ENCODE measurements around the gene COL4A1. TPM values are rescaled to one million over a fixed set of nuclear protein-coding genes. Genes with fewer than 3 reads are reported as not detected.
A peak's percentile ranks its signal among the peaks of the same experiment; 100 is the strongest.

The COL4A1 gene
- total and polyA plus RNA-seq, 2 donors from 2014 or later = 53.0 to 218 TPM

DNA sequence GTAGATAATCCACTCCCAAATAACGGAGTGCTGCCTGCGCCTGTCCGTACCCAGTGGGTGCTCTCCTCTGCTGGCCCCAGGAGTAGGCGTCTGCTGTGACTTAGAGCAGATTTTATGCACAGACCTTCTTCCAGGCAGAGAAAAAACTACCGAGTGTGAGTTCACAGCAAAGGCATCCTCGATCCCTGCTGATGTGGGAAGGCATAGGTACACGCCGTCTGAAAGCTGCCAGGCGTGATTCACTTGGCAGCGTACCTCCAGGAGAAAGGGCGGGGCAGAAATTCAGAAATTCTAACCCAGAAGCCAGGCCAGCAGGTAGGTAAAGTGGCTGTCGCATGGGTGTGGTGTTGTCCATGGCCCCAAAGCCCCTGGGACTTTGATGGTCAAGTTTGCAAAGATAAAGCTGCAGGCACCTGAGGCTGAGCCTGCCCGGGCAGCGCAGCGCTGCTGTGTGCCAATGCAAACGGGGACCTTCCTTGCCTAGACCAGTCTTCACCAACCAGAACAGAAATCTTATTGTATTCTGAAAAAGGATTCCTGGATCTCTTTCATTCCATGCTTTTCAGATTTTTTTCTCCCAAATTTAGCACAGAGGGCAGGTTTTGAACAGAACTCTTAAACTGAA lies 36.4 kb upstream of the COL4A1 start:
- no peak overlapping the region for H3K4me3 ChIP-seq (ENCODE audit: low read length in 3 of 3)
- H3K9me3 ChIP-seq (ENCODE audit: control insufficient read depth in 2 of 3, insufficient read depth in 1 of 3, low read length in 3 of 3) = no peaks in the 10 kb centered on the region
- no peak overlapping the region for H3K27ac ChIP-seq (ENCODE audit: low read depth in 2 of 2, low read length in 2 of 2)
- intact Hi-C loops (cut with DNase I) = no loop called here
- no peak overlapping the region for H3K9ac ChIP-seq (ENCODE audit: low read length in 3 of 3)
- DNase-seq = peak in 1 of 5 donors; percentile 25
- peaks cover 0 to 2% (median 0%) of the 10 kb centered on the region in 3 donors for H3K36me3 ChIP-seq (ENCODE audit: control insufficient read depth in 2 of 3, insufficient read depth in 3 of 3, low read length in 3 of 3)
- H3K27me3 ChIP-seq (ENCODE audit: control insufficient read depth, insufficient read depth, low read length) = no peaks in the 10 kb centered on the region
- peaks cover 0 to 42% (median 23%) of the 10 kb centered on the region in 3 donors for H3K4me1 ChIP-seq (ENCODE audit: control insufficient read depth in 2 of 3, insufficient read depth in 2 of 3, low read depth in 1 of 3, low read length in 3 of 3)
- TF ChIP-seq CTCF (IDR thresholded peaks at IDR 0.05; ENCODE audit: borderline replicate concordance, extremely low read depth, insufficient read depth) = no peak
- no peak for FAIRE-seq

DNA sequence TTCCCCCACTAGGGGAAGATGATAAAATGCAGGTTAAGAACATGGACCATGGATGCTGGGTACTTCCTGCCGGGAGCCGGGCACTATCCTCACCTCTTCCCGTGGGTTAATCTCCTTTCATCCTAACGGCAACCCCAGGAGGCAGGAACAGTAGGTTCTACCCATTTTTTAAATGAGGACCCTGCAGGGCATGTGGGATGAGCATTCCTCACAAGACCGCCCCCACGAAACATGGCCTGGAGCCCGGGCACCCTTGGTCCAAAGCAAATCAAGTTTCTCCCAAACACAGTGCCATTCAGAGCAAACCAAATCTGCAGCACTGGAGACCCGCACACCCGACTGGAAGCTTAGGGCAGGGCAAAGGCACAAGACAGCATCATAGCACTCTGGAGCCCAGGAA lies 35.5 kb upstream of the COL4A1 start:
- FAIRE-seq (no peak), DNase-seq (peak in 1 of 5 donors; percentile 15)
- no peak for TF ChIP-seq CTCF (IDR thresholded peaks at IDR 0.05; ENCODE audit: borderline replicate concordance, extremely low read depth, insufficient read depth)
- H3K4me3 ChIP-seq (ENCODE audit: low read length in 3 of 3) = no peak overlapping the region
- intact Hi-C loops (cut with DNase I) = no loop called here
- no peaks in the 10 kb centered on the region for H3K27me3 ChIP-seq (ENCODE audit: control insufficient read depth, insufficient read depth, low read length)
- H3K36me3 ChIP-seq (ENCODE audit: control insufficient read depth in 2 of 3, insufficient read depth in 3 of 3, low read length in 3 of 3) = peaks cover 0 to 2% (median 0%) of the 10 kb centered on the region in 3 donors
- H3K4me1 ChIP-seq (ENCODE audit: control insufficient read depth in 2 of 3, insufficient read depth in 2 of 3, low read depth in 1 of 3, low read length in 3 of 3) = peaks cover 0 to 34% (median 14%) of the 10 kb centered on the region in 3 donors
- peak overlapping the region; percentile 86 to 91 for H3K27ac ChIP-seq (ENCODE audit: low read depth in 2 of 2, low read length in 2 of 2)
- no peaks in the 10 kb centered on the region for H3K9me3 ChIP-seq (ENCODE audit: control insufficient read depth in 2 of 3, insufficient read depth in 1 of 3, low read length in 3 of 3)
- H3K9ac ChIP-seq (ENCODE audit: low read length in 3 of 3) = no peak overlapping the region

DNA sequence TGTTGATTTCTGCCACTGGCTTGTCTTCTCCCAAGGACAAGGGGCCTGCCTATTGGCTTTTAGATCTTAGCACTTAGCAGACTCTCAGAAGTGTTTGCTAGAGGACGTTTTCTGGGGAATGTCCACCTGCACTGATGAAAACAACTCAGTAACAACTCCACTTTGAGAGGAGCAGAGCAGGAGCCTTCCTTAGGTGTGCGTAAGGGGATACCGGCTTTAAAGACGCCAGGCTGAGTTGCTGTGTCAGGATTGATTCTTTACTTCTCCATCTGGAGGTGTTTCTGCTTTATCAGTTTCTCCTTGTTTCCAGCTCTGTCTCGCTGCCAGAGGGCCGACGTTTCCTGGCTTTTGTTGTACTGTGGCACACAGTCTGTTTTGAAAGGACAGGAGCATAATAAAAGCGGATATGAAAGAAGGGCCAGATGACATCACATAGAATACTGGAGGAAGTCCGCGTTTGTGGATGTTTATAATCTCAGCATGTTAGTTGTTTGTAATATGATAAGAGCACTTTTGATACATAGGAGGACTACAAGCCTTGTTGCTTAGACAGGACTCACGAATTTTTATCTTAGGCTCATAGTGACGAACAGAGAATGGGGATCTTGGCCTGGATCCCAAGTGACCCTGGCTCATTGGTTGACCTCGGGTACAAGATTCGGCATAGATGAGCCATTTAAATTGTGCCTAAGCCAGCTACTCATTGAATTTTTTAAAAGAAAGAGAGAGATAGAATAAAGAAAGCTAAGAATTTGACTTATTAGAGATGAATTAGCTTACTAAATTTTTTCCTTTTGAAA lies 34.7 kb upstream of the COL4A1 start:
- Histone ChIP-seq H3K27ac (ENCODE audit: low read depth in 2 of 2, low read length in 2 of 2) (peak overlapping the region; percentile 86 to 91), H3K4me3 (ENCODE audit: low read length in 3 of 3) (peak overlapping the region in 1 of 3 donors; percentile 26), H3K36me3 (ENCODE audit: control insufficient read depth in 2 of 3, insufficient read depth in 3 of 3, low read length in 3 of 3) (peaks cover 0 to 2% (median 0%) of the 10 kb centered on the region in 3 donors), H3K9me3 (ENCODE audit: control insufficient read depth in 2 of 3, insufficient read depth in 1 of 3, low read length in 3 of 3) (no peaks in the 10 kb centered on the region), H3K4me1 (ENCODE audit: control insufficient read depth in 2 of 3, insufficient read depth in 2 of 3, low read depth in 1 of 3, low read length in 3 of 3) (peaks cover 0 to 27% (median 12%) of the 10 kb centered on the region in 3 donors), H3K27me3 (ENCODE audit: control insufficient read depth, insufficient read depth, low read length) (no peaks in the 10 kb centered on the region), H3K9ac (ENCODE audit: low read length in 3 of 3) (peak overlapping the region in 1 of 3 donors; percentile 66)
- intact Hi-C loops (cut with DNase I) = no loop called here
- FAIRE-seq (no peak), DNase-seq (peak in 2 of 5 donors; percentile 30 to 52)
- TF ChIP-seq CTCF (IDR thresholded peaks at IDR 0.05; ENCODE audit: borderline replicate concordance, extremely low read depth, insufficient read depth) = no peak
